ENCODE measurements around the gene COA8.
A peak's percentile ranks its signal among the peaks of the same experiment; 100 is the strongest.

The COA8 gene

DNA sequence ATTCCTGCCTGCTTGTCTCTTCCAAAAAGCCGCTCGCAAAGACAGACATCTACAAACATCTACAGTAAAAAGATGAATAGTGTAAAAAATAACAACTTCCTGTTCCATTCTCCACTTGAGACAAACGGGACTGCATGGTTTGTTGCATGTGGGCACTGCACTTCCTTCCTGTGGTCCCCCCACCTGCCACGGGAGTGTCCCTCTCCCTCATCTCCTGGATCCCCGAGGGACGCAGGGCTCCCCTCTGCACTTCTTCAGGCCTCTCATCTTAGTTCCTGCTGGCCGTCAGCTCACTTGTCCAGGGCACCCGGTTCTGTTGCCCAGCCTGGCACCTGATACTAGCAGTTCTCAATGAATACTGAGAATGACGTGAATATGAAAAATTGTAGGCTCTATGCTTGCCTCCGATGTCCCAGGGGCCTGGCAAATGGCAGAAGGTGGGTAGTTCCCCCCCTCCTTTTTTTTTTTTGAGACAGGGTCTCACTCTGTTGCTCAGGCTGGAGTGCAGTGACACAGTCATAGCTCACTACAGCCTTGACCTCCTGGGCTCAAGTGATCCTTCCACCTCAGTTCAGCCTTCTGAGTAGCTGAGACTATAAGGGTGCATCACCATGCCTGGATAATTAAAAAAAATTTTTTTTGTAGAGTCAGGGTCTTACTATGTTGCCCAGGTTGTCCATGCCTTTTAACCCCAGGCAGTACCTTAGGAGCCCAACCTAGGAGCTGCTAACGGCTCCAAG lies 62.8 kb downstream of the COA8 start:
- DNase-seq: no peak

DNA sequence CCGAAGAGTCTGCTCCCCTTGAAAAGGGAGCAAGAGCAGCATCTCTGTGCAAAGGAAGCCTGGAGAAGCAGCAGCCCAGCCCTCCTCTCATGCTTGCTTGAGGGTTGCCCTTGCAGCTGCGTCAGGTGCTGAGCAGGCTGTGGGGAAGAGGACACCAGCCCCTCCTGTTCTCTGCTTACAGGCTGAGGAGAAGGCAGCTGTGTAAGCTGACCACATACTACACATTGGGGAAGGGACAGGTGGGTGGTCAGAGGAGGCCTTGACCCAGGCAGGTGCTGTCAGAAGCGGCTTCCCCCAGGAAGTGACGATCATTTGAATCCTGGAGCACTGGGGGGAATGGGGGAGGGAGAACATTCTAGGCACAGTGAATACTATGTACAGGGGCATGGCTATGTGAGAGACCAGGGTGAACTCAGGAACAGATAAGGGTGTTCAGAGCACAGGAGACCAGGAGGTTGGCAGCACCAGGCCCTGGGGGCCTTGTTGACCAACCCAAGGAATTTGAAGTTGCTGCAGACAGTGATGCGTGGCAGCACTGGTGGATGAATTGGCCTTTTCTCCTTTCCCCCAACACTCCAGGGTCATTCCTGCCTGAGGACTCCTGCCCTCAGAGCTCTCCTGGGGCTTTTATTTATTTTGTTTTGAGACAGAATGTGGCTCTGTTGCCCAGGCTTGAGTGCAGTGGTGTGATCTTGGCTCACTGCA lies 63.5 kb downstream of the COA8 start:
- no peak for DNase-seq

DNA sequence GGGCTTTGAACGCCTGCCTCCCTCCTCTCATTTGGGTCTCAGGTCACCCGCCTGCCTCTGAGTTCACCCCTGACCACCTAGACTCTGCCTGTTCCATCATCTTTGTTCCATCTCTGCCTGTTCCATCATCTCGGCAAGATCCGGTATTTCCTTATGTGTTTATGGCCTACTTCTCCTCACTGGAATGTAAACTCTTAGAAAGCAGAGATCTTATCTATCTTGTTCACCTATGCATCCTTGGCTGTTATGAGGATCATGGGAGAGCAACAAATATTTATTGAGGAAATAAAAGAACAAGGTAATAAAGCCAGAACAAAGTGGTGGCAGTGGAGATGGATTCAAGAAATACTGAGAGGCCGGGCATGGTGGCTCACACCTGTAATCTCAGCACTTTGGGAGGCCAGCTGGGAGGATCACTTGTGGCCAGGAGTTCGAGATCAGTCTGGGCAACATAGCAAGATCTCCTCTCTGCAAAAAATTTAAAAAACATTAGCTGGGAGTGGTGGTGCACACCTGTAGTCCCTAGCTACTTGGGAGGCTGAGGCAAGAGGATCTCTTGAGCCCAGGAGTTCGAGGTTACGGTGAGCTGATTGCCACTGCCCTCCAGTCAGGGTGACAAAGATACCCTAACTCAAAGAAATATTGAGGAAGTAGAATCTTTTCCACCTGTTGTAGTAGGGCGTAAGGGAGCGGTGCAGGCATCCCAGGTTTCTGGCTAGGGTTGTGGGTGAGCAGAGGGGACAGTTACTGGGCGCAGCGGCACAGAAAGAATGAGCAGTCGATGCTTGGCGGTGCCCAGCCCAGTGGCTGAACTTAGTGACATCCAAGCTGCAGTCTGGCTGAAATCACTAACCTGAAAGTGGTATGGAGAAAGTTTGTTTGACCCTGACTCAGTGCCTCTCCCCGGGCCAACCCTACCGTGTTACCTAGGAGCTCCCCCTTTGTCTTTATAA lies 64.6 kb downstream of the COA8 start:
- no peak for DNase-seq

DNA sequence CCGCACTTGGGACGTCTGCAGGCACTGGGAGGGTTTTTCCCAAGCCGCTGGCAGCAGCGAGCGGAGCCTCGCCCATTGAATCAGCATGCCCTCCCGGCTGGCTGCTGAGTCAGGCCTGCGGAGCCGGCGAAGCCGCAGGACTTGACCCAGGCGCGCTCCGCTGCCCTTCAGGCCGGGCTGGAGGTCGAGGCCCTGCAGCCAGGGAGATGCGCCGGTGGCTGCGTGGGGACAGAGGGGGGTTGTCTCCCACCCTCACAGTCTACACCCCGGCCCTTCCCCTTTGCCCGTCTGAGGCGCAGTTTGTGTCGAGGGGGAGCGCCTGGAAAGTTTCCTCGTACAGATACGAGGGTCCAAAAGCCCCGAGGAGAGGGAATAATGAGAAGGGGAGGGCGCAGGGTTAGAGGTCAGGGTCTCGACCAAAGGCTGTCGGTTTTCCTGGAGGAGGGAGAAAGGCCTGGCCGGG lies 65.5 kb downstream of the COA8 start:
- DNase-seq: peak; percentile 83

DNA sequence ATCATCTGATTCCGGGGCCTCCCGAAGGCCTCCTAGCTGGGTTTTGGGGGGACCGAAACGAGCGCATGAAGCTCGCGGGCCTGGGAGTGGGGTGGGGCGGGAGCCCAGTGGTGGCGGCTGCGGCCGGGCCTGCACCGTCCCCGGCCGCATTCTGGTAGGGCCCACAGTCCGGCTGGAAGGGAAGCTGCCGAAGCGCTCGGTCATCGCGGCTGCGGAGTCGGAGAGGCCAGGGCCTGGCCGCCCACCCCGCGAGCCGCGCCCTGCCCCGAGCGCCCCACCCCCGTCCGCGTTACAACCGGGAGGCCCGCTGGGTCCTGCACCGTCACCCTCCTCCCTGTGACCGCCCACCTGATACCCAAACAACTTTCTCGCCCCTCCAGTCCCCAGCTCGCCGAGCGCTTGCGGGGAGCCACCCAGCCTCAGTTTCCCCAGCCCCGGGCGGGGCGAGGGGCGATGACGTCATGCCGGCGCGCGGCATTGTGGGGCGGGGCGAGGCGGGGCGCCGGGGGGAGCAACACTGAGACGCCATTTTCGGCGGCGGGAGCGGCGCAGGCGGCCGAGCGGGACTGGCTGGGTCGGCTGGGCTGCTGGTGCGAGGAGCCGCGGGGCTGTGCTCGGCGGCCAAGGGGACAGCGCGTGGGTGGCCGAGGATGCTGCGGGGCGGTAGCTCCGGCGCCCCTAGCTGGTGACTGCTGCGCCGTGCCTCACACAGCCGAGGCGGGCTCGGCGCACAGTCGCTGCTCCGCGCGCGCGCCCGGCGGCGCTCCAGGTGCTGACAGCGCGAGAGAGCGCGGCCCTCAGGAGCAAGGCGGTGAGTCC lies 66.1 kb downstream of the COA8 start, which contains the start of gene KLC1:
Gene KLC1 (plus strand): TSS at position 528 of the 819 bp plus-strand sequence. CDS start 25,354 bp downstream, outside the sequence.
- peak; percentile 76 for DNase-seq

DNA sequence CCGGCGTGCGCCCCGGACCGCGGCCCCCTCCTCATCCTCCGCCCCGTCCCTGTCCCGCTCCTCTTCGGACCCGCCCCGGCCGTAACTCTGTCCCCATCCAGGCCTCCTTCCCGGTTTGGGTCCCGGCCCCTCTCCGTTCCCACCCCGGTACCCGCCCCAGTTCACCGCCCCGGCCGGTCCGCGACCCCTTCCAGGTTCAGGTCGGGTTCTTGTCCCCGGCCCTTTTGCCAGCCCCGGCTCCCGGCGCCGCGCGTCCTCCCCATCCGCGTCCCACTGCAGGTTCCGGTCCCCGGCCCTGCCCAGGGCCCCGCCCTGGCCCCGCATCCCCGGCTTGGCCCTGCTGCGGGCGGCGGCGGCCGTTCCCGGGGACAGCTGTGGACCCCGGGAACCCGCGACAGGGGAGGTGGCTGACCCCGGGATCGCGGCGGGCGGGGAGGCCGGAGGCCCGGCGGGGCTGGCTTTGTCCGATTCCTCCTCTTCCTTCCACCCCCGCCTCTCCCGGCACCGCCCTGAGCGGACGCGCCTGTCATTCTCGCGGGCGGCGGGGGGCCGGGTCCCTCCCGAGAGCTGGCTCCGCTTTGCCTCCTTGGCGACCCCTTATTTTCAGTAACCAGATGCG lies 66.9 kb downstream of the COA8 start:
- peak; percentile 31 for DNase-seq

DNA sequence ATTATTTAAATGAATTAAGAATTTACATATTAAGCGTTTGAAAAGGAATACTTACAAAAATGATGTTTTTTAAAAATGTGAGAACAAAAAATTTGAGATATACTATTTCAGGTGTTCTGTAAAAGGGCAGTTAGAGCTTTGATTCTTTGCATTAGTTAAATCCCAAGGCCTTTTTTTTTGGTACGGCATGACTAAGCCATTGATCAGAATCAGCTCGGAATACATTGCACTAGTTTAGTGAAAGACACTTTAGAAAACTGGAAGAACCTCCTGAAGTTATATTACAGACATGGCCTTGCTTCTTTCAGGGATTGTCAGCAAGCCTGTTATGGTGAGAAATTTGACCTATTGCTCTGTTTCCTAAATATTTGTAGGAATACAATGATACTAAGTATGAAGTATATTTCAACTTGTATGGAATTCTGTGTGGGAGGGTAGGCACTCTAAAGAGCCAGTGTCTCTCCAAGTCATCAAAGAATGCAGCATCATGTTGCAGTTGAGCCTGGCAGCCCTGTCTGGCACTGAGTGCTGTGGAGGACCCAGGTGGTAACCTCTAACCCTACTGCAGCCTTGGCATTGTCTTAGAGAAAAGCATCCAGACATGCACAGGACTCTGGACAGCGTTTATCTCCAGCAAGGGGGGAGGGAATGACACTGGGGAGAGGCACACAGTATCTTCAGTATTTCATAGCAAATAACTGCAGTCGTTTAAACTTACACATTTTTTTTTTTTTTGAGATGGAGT lies 67.8 kb downstream of the COA8 start:
- DNase-seq: no peak

DNA sequence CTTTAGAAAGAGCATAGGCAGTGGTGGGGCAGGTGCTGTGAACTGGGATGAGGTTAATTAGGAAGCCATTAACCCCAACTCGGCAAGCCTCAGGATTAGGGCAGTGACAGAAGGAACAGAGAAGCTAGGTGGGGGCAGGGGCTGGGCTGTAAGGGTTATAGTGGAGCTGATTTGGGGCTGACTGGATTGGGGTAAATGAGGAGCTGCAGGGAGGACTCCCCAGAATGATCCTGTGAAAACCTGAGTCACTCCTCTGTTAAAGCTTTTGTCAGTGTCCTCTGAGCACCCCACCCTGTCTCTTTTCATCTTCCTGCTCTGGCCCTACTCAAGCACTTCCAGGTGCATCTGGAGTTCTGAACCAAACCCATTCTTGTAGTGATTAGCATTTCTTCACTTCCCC lies 70.6 kb downstream of the COA8 start:
- no peak for DNase-seq

DNA sequence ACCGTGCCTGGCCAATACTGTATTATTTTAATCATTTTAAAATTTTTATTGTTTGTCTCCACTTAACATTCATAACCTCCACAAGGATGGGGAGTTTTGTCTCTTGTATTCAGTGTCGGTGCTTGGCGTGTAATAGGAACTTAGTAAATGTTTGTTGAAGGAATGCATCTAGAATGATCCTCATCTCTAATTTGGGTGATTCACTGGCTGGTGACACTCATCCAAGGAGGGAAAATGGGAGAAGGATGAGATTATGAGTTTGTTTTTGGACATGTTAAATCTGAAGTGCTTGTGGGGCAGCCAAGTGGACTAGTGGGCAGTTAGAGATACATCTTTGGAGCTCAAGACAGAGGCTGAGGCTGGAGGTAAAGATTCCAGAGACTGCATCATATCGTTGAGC lies 71.4 kb downstream of the COA8 start:
- no peak for DNase-seq

DNA sequence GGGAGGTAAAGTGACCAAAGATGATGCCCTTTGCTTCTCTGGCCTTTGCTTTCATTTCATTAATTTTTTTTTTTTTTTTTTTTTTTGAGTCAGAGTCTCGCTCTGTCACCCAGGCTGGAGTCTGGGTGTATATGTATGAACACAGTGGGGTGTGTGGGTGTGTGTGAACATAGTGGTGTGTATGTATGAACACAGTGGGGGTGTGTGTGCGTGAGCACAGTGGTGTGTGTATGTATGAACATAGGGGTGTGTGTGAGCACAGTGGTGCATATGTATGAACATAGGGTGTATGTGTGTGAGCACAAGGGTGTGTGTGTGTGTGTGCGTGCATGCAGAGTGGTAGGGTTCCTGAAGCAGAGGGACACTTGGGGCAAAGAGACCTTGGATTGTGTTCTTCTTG lies 75.8 kb downstream of the COA8 start:
- DNase-seq: no peak

All from EL (cell line).